Neuronal stem cell (in vitro differentiated cells): Measurements from ENCODE around the gene TIMM10.

Experiments used
- DNase-seq: peaks from one replicate; pipeline ENCODE4 v3.0.0-alpha.2; 2013; ENCODE audit warnings: low spot score
- H2AFZ ChIP-seq: one replicate; pipeline ENCODE4 v1.6.1; 2013; ENCODE audit warnings: mild to moderate bottlenecking, low read length, inconsistent platforms
- H2AK5ac ChIP-seq: 2 replicates; pipeline ENCODE4 v1.6.1; 2013; ENCODE audit warnings: low read depth, mild to moderate bottlenecking, inconsistent platforms, low read length, moderate library complexity, mixed read lengths
- H2BK120ac ChIP-seq: 2 replicates; pipeline ENCODE4 v1.6.1; 2013; ENCODE audit warnings: low read depth, mild to moderate bottlenecking, inconsistent platforms, low read length, moderate library complexity, mixed read lengths
- H2BK12ac ChIP-seq: one replicate; pipeline ENCODE4 v1.6.1; 2013; ENCODE audit warnings: low read length, inconsistent platforms
- H2BK15ac ChIP-seq: 2 replicates; pipeline ENCODE4 v1.6.1; 2013; ENCODE audit warnings: mild to moderate bottlenecking, low read length, inconsistent platforms, mixed read lengths
- H2BK5ac ChIP-seq: one replicate; pipeline ENCODE4 v1.6.1; 2013; ENCODE audit warnings: inconsistent platforms, mild to moderate bottlenecking, low read length, moderate library complexity
- H3K14ac ChIP-seq: one replicate; pipeline ENCODE4 v1.6.1; 2013; ENCODE audit warnings: low read length, inconsistent platforms
- H3K18ac ChIP-seq: 2 replicates; pipeline ENCODE4 v1.6.1; 2013; ENCODE audit warnings: low read length, inconsistent platforms
- H3K23ac ChIP-seq: 2 replicates; pipeline ENCODE4 v1.6.1; 2013; ENCODE audit warnings: low read depth, mild to moderate bottlenecking, mixed read lengths, low read length, inconsistent platforms; ENCODE audit not compliant: poor library complexity
- H3K27ac ChIP-seq: replicated peaks from 3 replicates; pipeline ENCODE4 v1.5.1; 2013; ENCODE audit warnings: low read length, inconsistent platforms
- H3K27me3 ChIP-seq, 3 experiments: 2 replicates each; pipeline ENCODE4 v1.6.1; 2013; ENCODE audit warnings: low read length in 3 of 3, mild to moderate bottlenecking in 2 of 3, inconsistent platforms in 1 of 3, low read depth in 1 of 3, mixed read lengths in 1 of 3, moderate library complexity in 1 of 3; ENCODE audit not compliant: control insufficient read depth in 3 of 3, insufficient read depth in 3 of 3
- H3K36me3 ChIP-seq, 2 donors: replicated peaks in 1 of 2; 2 replicates each; pipeline ENCODE4 v1.6.1; 2013; ENCODE audit warnings: low read length in 2 of 2; ENCODE audit not compliant: control insufficient read depth in 2 of 2, insufficient read depth in 2 of 2
- H3K4ac ChIP-seq: 2 replicates; pipeline ENCODE4 v1.6.1; 2013; ENCODE audit warnings: inconsistent platforms, mild to moderate bottlenecking, low read length, moderate library complexity
- H3K4me1 ChIP-seq, 2 donors: 1 replicate in 1 of 2; 2 replicates in 1 of 2; pipeline ENCODE4 v1.6.1; 2013; ENCODE audit warnings: low read length in 2 of 2, low read depth in 1 of 2; ENCODE audit not compliant: control insufficient read depth in 2 of 2, insufficient read depth in 1 of 2
- H3K4me2 ChIP-seq: one replicate; pipeline ENCODE4 v1.6.1; 2013; ENCODE audit warnings: mild to moderate bottlenecking, low read length, inconsistent platforms; ENCODE audit not compliant: insufficient read depth, poor library complexity, severe bottlenecking
- H3K4me3 ChIP-seq, 2 donors: 2 replicates each; pipeline ENCODE4 v1.5.1; 2013; ENCODE audit warnings: low read length in 2 of 2, mild to moderate bottlenecking in 2 of 2, inconsistent platforms in 1 of 2, moderate library complexity in 1 of 2
- H3K79me1 ChIP-seq: one replicate; pipeline ENCODE4 v1.6.1; 2013; ENCODE audit warnings: low read depth, mild to moderate bottlenecking, inconsistent platforms, low read length, moderate library complexity
- H3K9ac ChIP-seq: one replicate; pipeline ENCODE4 v1.6.1; 2013; ENCODE audit warnings: mild to moderate bottlenecking, low read depth, low read length, inconsistent platforms; ENCODE audit not compliant: poor library complexity
- H3K9me3 ChIP-seq, 2 donors: replicated peaks in 1 of 2; 2 replicates each; pipeline versions ENCODE3 to v1.6.1; 2013; ENCODE audit warnings: low read length in 2 of 2, mild to moderate bottlenecking in 2 of 2, inconsistent platforms in 1 of 2, low read depth in 1 of 2, mixed read lengths in 1 of 2, moderate library complexity in 1 of 2; ENCODE audit not compliant: control insufficient read depth in 2 of 2, insufficient read depth in 1 of 2
- H4K8ac ChIP-seq: one replicate; pipeline ENCODE4 v1.6.1; 2013; ENCODE audit warnings: low read depth, mild to moderate bottlenecking, inconsistent platforms, low read length, moderate library complexity
- H4K91ac ChIP-seq: one replicate; pipeline ENCODE4 v1.6.1; 2013; ENCODE audit warnings: low read length, low read depth, mild to moderate bottlenecking, inconsistent platforms; ENCODE audit not compliant: poor library complexity
- WGBS, 2 donors: extraction: QIAGEN DNeasy Blood & Tissue Kit; methylation state at CpG; one replicate each; pipeline ENCODE4 v1.1.7; 2013; ENCODE audit warnings: missing lambda C conversion rate in 2 of 2, mixed read lengths in 1 of 2; ENCODE audit not compliant: insufficient read length in 2 of 2, insufficient replicate concordance in 1 of 2; ENCODE audit errors: extremely low coverage in 2 of 2; 5-methylcytosine and 5-hydroxymethylcytosine counted together

The TIMM10 gene

GRCh38 chr11:57496109-57496820 is 34.3 kb downstream of the TIMM10 start:
- no peaks in the 10 kb centered on the region for H3K9me3 ChIP-seq
- H3K79me1 ChIP-seq, result no peaks in the 10 kb centered on the region
- no peak overlapping the region for H2BK15ac ChIP-seq
- no peak overlapping the region for H3K14ac ChIP-seq
- peaks cover 8% of the 10 kb centered on the region in 2 donors for H3K4me1 ChIP-seq
- H2BK12ac ChIP-seq, result no peak overlapping the region
- no peak overlapping the region for H3K4ac ChIP-seq
- H2AFZ ChIP-seq, result no peak overlapping the region
- H4K8ac ChIP-seq, result no peak overlapping the region
- H3K4me2 ChIP-seq, result no peak overlapping the region
- no peak for DNase-seq
- no peak overlapping the region for H3K27ac ChIP-seq
- peak overlapping the region; percentile 32 for H2AK5ac ChIP-seq
- peaks cover 0 to 12% (median 0%) of the 10 kb centered on the region in 3 experiments for H3K27me3 ChIP-seq
- H4K91ac ChIP-seq, result no peak overlapping the region
- WGBS, 2 donors, result no CpG with 5 or more reads among the region's 9 CpGs
- no peak overlapping the region for H3K9ac ChIP-seq
- no peaks in the 10 kb centered on the region for H3K36me3 ChIP-seq
- H2BK120ac ChIP-seq, result no peak overlapping the region
- no peak overlapping the region for H2BK5ac ChIP-seq
- H3K23ac ChIP-seq, result no peak overlapping the region
- peak overlapping the region; percentile 36 for H3K18ac ChIP-seq
- H3K4me3 ChIP-seq, result no peak overlapping the region

- H3K27me3 ChIP-seq, result peaks cover 0 to 7% (median 0%) of the 10 kb centered on the region in 3 experiments
Observed at GRCh38 chr11:57493507-57494503, 36.7 kb downstream of the TIMM10 start.

GRCh38 chr11:57491371-57492061 is 39.0 kb downstream of the TIMM10 start:
- Histone ChIP-seq H3K4ac (no peak overlapping the region), H3K4me1 (peaks cover 5 to 12% of the 10 kb centered on the region in 2 donors), H3K4me2 (no peak overlapping the region), H2AK5ac (peak overlapping the region; percentile 92), H3K23ac (peak overlapping the region; percentile 27), H2BK15ac (peak overlapping the region; percentile 33), H3K36me3 (no peaks in the 10 kb centered on the region), H2AFZ (no peak overlapping the region), H2BK5ac (no peak overlapping the region), H3K9ac (no peak overlapping the region), H3K27me3 (no peaks in the 10 kb centered on the region), H3K79me1 (no peaks in the 10 kb centered on the region), H2BK120ac (no peak overlapping the region), H4K8ac (no peak overlapping the region), H3K14ac (no peak overlapping the region), H3K9me3 (no peaks in the 10 kb centered on the region), H3K27ac (no peak overlapping the region), H2BK12ac (no peak overlapping the region), H4K91ac (no peak overlapping the region), H3K18ac (no peak overlapping the region), H3K4me3 (no peak overlapping the region)
- DNase-seq, result peak; percentile 43
- no CpG with 5 or more reads among the region's 11 CpGs for WGBS, 2 donors

More at GRCh38 chr11:57493507-57494503, 36.7 kb downstream of the TIMM10 start:
- H4K8ac ChIP-seq, result no peak overlapping the region
- H3K4ac ChIP-seq, result no peak overlapping the region
- no peak overlapping the region for H3K14ac ChIP-seq
- H2AK5ac ChIP-seq, result no peak overlapping the region
- H2BK120ac ChIP-seq, result no peak overlapping the region
- no peak overlapping the region for H3K18ac ChIP-seq
- WGBS, 2 donors, result no CpG with 5 or more reads among the region's 15 CpGs
- no peaks in the 10 kb centered on the region for H3K79me1 ChIP-seq
- H3K9ac ChIP-seq, result no peak overlapping the region
- H3K4me2 ChIP-seq, result no peak overlapping the region
- H3K4me3 ChIP-seq, result no peak overlapping the region
- H3K27ac ChIP-seq, result no peak overlapping the region
- no peak overlapping the region for H2AFZ ChIP-seq
- H3K23ac ChIP-seq, result no peak overlapping the region
- H3K36me3 ChIP-seq, result no peaks in the 10 kb centered on the region
- H2BK5ac ChIP-seq, result no peak overlapping the region
- peaks cover 4% of the 10 kb centered on the region in 2 donors for H3K4me1 ChIP-seq
- no peak overlapping the region for H4K91ac ChIP-seq
- DNase-seq, result peak; percentile 48
- no peak overlapping the region for H2BK15ac ChIP-seq
- no peaks in the 10 kb centered on the region for H3K9me3 ChIP-seq
- no peak overlapping the region for H2BK12ac ChIP-seq
